ENCODE measurements around the gene USP54.
"Not testable (repeated sequence)": the region's sequence is repeated elsewhere in the genome, so short reads cannot be mapped to it uniquely, and the experiment has no call there.

USP54 gene

DNA sequence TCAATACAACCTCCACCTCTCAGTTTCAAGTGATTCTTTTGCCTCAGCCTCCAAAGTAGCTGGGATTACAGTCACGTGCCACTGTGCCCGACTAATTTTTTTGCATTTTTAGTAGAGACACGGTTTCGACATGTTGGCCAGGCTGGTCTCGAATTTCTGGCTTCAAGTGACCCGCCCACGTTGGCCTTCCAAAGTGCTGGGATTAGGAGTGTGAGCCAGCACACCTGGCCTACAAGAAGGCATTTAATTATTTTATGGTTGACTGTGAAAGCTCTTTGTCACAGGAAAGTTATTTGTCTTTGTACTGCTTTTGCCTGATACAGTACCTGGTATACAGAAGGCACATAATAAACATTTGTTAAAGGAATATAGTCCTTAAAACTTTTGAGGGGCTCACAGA, 37.3 kb upstream of the USP54 start:
- no peak overlapping the region for H3K4me3 ChIP-seq (ENCODE audit: control insufficient read depth, low read depth, low read length)
- TF ChIP-seq, protein P1, sequence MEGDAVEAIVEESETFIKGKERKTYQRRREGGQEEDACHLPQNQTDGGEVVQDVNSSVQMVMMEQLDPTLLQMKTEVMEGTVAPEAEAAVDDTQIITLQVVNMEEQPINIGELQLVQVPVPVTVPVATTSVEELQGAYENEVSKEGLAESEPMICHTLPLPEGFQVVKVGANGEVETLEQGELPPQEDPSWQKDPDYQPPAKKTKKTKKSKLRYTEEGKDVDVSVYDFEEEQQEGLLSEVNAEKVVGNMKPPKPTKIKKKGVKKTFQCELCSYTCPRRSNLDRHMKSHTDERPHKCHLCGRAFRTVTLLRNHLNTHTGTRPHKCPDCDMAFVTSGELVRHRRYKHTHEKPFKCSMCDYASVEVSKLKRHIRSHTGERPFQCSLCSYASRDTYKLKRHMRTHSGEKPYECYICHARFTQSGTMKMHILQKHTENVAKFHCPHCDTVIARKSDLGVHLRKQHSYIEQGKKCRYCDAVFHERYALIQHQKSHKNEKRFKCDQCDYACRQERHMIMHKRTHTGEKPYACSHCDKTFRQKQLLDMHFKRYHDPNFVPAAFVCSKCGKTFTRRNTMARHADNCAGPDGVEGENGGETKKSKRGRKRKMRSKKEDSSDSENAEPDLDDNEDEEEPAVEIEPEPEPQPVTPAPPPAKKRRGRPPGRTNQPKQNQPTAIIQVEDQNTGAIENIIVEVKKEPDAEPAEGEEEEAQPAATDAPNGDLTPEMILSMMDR (IDR thresholded peaks at IDR 0.05; ENCODE audit: control insufficient read depth, insufficient read depth, low read depth, low read length, missing control alignments): no peak
- no peak for DNase-seq (ENCODE audit: low read depth)

DNA sequence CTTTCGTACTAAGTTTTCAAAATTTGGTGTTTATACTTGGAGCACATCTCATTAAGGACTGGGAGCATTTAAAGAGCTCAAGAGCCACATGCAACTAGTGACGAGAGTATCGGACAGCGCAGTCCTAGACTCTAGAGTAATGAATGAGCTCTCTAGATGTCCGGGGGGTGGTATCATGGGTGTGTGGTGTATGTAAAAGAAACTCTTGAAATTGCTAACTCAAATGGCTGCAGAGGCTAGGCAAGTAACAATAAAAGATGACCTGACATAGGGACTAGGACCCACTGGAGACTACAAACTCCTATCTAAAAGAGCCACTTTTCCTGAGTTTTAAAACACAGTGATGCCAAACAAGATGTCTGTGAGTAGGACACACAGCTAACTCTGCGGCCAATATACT, 36.2 kb upstream of the USP54 start:
- no peak overlapping the region for H3K4me3 ChIP-seq (ENCODE audit: control insufficient read depth, low read depth, low read length)
- DNase-seq (ENCODE audit: low read depth): no peak
- TF ChIP-seq, protein P1 (IDR thresholded peaks at IDR 0.05; ENCODE audit: control insufficient read depth, insufficient read depth, low read depth, low read length, missing control alignments): no peak

DNA sequence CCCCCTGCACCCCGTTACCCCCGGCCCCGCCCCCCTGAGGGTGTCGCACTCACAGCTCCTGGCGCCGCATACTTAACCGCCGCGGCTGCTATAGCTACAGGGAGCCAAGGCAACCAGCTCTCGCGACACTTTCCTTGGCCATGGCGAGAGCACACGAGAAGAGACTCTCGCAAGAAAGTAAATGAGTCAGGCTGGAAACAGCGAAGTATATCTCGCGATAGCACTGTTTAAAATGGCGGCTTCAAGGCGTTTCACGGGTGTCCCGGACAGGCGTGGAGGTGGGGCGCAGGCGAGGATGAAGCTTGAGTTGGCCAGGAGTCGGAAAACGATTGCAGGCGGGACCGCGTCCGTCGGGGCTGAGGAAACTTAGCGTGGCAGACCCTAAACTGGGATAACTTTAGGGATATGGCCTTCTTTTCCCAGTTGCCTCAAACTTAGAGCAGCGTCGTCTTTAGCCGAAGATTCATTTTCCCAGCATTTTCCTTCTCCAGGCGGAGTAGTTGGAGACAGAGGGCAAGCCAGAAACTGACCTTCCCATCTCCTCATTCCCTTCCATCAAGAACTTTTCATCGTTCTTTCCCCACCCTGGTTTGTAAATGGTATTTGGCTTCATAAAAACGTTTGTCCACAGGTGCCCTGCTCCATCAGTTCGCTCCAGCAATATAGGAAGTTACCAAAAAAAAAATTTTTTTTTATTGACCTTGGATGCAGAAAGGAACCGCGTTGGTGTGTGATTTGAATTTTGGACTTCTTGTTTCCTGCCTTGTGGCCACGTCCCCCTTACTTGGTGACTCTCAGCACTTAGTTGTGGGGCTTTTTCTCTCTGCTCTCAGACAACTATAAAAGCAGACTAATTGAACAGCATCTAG, 35.0 kb upstream of the USP54 start:
- peak; percentile 93 for DNase-seq (ENCODE audit: low read depth)
- TF ChIP-seq, protein P1 (IDR thresholded peaks at IDR 0.05; ENCODE audit: control insufficient read depth, insufficient read depth, low read depth, low read length, missing control alignments): no peak
- H3K4me3 ChIP-seq (ENCODE audit: control insufficient read depth, low read depth, low read length): peak overlapping the region; percentile 86

DNA sequence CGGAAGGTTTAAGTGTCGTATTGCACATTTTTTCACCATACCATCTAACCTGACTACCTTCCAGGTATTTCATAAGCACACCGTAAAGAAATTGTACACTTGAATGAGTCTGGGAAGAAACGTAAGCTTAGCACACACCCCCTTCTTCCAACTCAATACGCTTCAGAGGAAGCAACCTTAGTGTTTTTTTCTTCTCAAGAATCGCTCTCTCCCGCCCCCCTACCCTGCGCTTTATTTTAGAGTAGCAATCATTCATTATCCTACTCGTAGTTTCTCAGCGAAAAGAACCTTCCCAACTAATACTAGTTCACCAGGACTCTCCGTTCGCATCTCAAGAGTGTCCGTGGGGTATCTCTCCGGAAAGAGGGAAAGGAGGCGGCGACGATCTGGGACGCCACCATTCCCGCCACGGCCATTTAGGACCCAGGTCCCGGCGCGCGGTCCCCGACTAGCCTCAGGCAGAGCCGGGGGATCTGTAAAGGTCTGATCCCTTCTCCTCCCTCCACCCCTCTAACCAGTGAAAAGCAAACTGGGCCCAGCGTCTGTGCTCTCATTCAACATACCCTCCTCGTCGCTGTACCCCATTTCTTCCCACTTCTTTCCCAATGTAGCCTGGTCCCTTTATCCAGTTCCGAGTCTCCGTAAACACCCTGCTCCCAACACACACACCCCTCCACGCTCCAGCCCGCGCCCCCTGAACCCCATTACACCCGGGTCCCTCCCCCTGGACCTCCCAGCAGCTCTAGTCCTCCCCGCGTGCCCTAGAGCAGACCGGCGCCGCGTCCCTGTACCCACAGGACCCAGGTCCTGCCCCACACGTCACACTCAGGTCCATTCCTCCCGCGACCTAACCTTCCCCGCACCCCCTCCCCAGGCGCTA, 34.1 kb upstream of the USP54 start:
- H3K4me3 ChIP-seq (ENCODE audit: control insufficient read depth, low read depth, low read length): peak overlapping the region; percentile 86
- no peak for DNase-seq (ENCODE audit: low read depth)
- TF ChIP-seq, protein P1 (IDR thresholded peaks at IDR 0.05; ENCODE audit: control insufficient read depth, insufficient read depth, low read depth, low read length, missing control alignments): no peak

GRCh38 chr10:73623056-73623455, 31.9 kb upstream of the USP54 start:
- H3K4me3 ChIP-seq (ENCODE audit: control insufficient read depth, low read depth, low read length): no peak overlapping the region
- TF ChIP-seq, protein P1 (IDR thresholded peaks at IDR 0.05; ENCODE audit: control insufficient read depth, insufficient read depth, low read depth, low read length, missing control alignments): no peak
- no peak for DNase-seq (ENCODE audit: low read depth)

GRCh38 chr10:73620974-73621373, 29.8 kb upstream of the USP54 start:
- not testable (repeated sequence) for DNase-seq (ENCODE audit: low read depth)

GRCh38 chr10:73617143-73617542, 26.0 kb upstream of the USP54 start:
- not testable (repeated sequence) for DNase-seq (ENCODE audit: low read depth); H3K4me3 ChIP-seq (ENCODE audit: control insufficient read depth, low read depth, low read length)

More at GRCh38 chr10:73620974-73621373, 29.8 kb upstream of the USP54 start:
- H3K4me3 ChIP-seq (ENCODE audit: control insufficient read depth, low read depth, low read length): not testable (repeated sequence)
